Measurements from ENCODE around the gene IER5L.

The IER5L gene

GRCh38 chr9:129210125-129210524, 32.1 kb upstream of the IER5L start:
- Mint-ChIP-seq H3K4me1 (peaks cover 33% of the 10 kb centered on the region), H3K36me3 (no peaks in the 10 kb centered on the region), H3K9me3 (peaks cover 2% of the 10 kb centered on the region), H3K27ac (no peak overlapping the region), H3K27me3 (peaks cover 18% of the 10 kb centered on the region), H3K4me3 (no peak overlapping the region)
- no peak for DNase-seq
- CTCF ChIA-PET = no interaction called here

- no peak overlapping the region for H3K27ac Mint-ChIP-seq
- H3K4me3 Mint-ChIP-seq = no peak overlapping the region
- CTCF ChIA-PET = no interaction called here
- no peak for DNase-seq
- no peaks in the 10 kb centered on the region for H3K36me3 Mint-ChIP-seq
- H3K9me3 Mint-ChIP-seq = peaks cover 2% of the 10 kb centered on the region
- H3K27me3 Mint-ChIP-seq = peaks cover 15% of the 10 kb centered on the region
- peaks cover 33% of the 10 kb centered on the region for H3K4me1 Mint-ChIP-seq
Measured at GRCh38 chr9:129209580-129209979, 31.5 kb upstream of the IER5L start.

- Mint-ChIP-seq H3K27ac (no peak overlapping the region), H3K4me3 (no peak overlapping the region), H3K4me1 (peaks cover 33% of the 10 kb centered on the region), H3K9me3 (peaks cover 2% of the 10 kb centered on the region), H3K27me3 (peaks cover 18% of the 10 kb centered on the region), H3K36me3 (no peaks in the 10 kb centered on the region)
- CTCF ChIA-PET = no interaction called here
- no peak for DNase-seq
Measured at GRCh38 chr9:129209109-129209508, 31.0 kb upstream of the IER5L start.

- Mint-ChIP-seq H3K27ac (no peak overlapping the region), H3K36me3 (no peaks in the 10 kb centered on the region), H3K27me3 (peaks cover 22% of the 10 kb centered on the region), H3K4me3 (no peak overlapping the region), H3K9me3 (peaks cover 2% of the 10 kb centered on the region), H3K4me1 (peaks cover 33% of the 10 kb centered on the region)
- DNase-seq = peak; percentile 60
- CTCF ChIA-PET = no interaction called here
Measured at GRCh38 chr9:129208207-129209032, 30.4 kb upstream of the IER5L start.

GRCh38 chr9:129206905-129207304, 28.8 kb upstream of the IER5L start:
- DNase-seq = peak; percentile 29
- H3K27ac Mint-ChIP-seq = peak overlapping the region; percentile 1

GRCh38 chr9:129206401-129206800, 28.3 kb upstream of the IER5L start:
- no peaks in the 10 kb centered on the region for H3K36me3 Mint-ChIP-seq
- no peak overlapping the region for H3K4me3 Mint-ChIP-seq
- DNase-seq = no peak
- no peak overlapping the region for H3K27ac Mint-ChIP-seq
- H3K4me1 Mint-ChIP-seq = peaks cover 38% of the 10 kb centered on the region
- CTCF ChIA-PET = no interaction called here
- peaks cover 14% of the 10 kb centered on the region for H3K27me3 Mint-ChIP-seq
- peaks cover 2% of the 10 kb centered on the region for H3K9me3 Mint-ChIP-seq

More at GRCh38 chr9:129206905-129207304, 28.8 kb upstream of the IER5L start:
- Mint-ChIP-seq H3K36me3 (no peaks in the 10 kb centered on the region), H3K27me3 (peaks cover 17% of the 10 kb centered on the region), H3K4me3 (no peak overlapping the region), H3K4me1 (peaks cover 38% of the 10 kb centered on the region), H3K9me3 (peaks cover 2% of the 10 kb centered on the region)
- CTCF ChIA-PET = no interaction called here

GRCh38 chr9:129204840-129205239, 26.8 kb upstream of the IER5L start:
- CTCF ChIA-PET = interaction anchor here (0.9 kb wide), 1 partner anchor 12 kb away, joined by 3 read pairs; no protein-coding TSS in a partner anchor
- H3K36me3 Mint-ChIP-seq = no peaks in the 10 kb centered on the region
- H3K27me3 Mint-ChIP-seq = peaks cover 12% of the 10 kb centered on the region
- H3K4me1 Mint-ChIP-seq = peaks cover 38% of the 10 kb centered on the region
- no peak overlapping the region for H3K27ac Mint-ChIP-seq
- no peak for DNase-seq
- peaks cover 2% of the 10 kb centered on the region for H3K9me3 Mint-ChIP-seq
- H3K4me3 Mint-ChIP-seq = no peak overlapping the region

- Mint-ChIP-seq H3K4me3 (no peak overlapping the region), H3K4me1 (peaks cover 28% of the 10 kb centered on the region), H3K27ac (no peak overlapping the region), H3K27me3 (peaks cover 17% of the 10 kb centered on the region), H3K36me3 (no peaks in the 10 kb centered on the region), H3K9me3 (peaks cover 2% of the 10 kb centered on the region)
- CTCF ChIA-PET = interaction anchor here (0.6 kb wide), 1 partner anchor 405 kb away, joined by 3 read pairs; no protein-coding TSS in a partner anchor
- no peak for DNase-seq
Measured at GRCh38 chr9:129203556-129203909, 25.5 kb upstream of the IER5L start.

- peak; percentile 93 for DNase-seq
- peak overlapping the region; percentile 60 for H3K4me3 Mint-ChIP-seq
- peaks cover 2% of the 10 kb centered on the region for H3K9me3 Mint-ChIP-seq
- peaks cover 22% of the 10 kb centered on the region for H3K4me1 Mint-ChIP-seq
- H3K27me3 Mint-ChIP-seq = peaks cover 24% of the 10 kb centered on the region
- H3K36me3 Mint-ChIP-seq = no peaks in the 10 kb centered on the region
- peak overlapping the region; percentile 81 for H3K27ac Mint-ChIP-seq
- CTCF ChIA-PET = no interaction called here
Measured at GRCh38 chr9:129202613-129203555, 24.8 kb upstream of the IER5L start.

- H3K4me1 Mint-ChIP-seq = peaks cover 13% of the 10 kb centered on the region
- H3K27ac Mint-ChIP-seq = no peak overlapping the region
- CTCF ChIA-PET = interaction anchor here (1.0 kb wide), 1 partner anchor 35 kb away, joined by 3 read pairs; no protein-coding TSS in a partner anchor
- H3K4me3 Mint-ChIP-seq = no peak overlapping the region
- peaks cover 34% of the 10 kb centered on the region for H3K27me3 Mint-ChIP-seq
- DNase-seq = no peak
- H3K9me3 Mint-ChIP-seq = peaks cover 2% of the 10 kb centered on the region
- H3K36me3 Mint-ChIP-seq = no peaks in the 10 kb centered on the region
Measured at GRCh38 chr9:129201866-129202265, 23.8 kb upstream of the IER5L start.

- Mint-ChIP-seq H3K27me3 (peaks cover 38% of the 10 kb centered on the region), H3K36me3 (no peaks in the 10 kb centered on the region), H3K4me3 (no peak overlapping the region), H3K9me3 (no peaks in the 10 kb centered on the region), H3K4me1 (peaks cover 7% of the 10 kb centered on the region), H3K27ac (no peak overlapping the region)
- CTCF ChIA-PET = interaction anchor here (1.0 kb wide), 1 partner anchor 36 kb away, joined by 3 read pairs; no protein-coding TSS in a partner anchor
- DNase-seq = no peak
Measured at GRCh38 chr9:129201289-129201688, 23.2 kb upstream of the IER5L start.

GRCh38 chr9:129200255-129200654, 22.2 kb upstream of the IER5L start:
- DNase-seq = no peak
- no peaks in the 10 kb centered on the region for H3K36me3 Mint-ChIP-seq
- peaks cover 5% of the 10 kb centered on the region for H3K4me1 Mint-ChIP-seq
- H3K27me3 Mint-ChIP-seq = peaks cover 46% of the 10 kb centered on the region
- no peak overlapping the region for H3K27ac Mint-ChIP-seq
- CTCF ChIA-PET = no interaction called here
- H3K4me3 Mint-ChIP-seq = no peak overlapping the region
- no peaks in the 10 kb centered on the region for H3K9me3 Mint-ChIP-seq

GRCh38 chr9:129199044-129199435, 21.0 kb upstream of the IER5L start:
- Mint-ChIP-seq H3K4me3 (no peak overlapping the region), H3K36me3 (no peaks in the 10 kb centered on the region), H3K4me1 (peaks cover 5% of the 10 kb centered on the region), H3K9me3 (no peaks in the 10 kb centered on the region), H3K27ac (no peak overlapping the region), H3K27me3 (peaks cover 52% of the 10 kb centered on the region)
- DNase-seq = no peak
- CTCF ChIA-PET = interaction anchor here (1.1 kb wide), 2 partner anchors 15 to 68 kb away, joined by 3 to 4 read pairs; no protein-coding TSS in a partner anchor

GRCh38 chr9:129198319-129199043, 20.4 kb upstream of the IER5L start:
- H3K36me3 Mint-ChIP-seq = no peaks in the 10 kb centered on the region
- no peak for DNase-seq
- peaks cover 54% of the 10 kb centered on the region for H3K27me3 Mint-ChIP-seq
- H3K9me3 Mint-ChIP-seq = no peaks in the 10 kb centered on the region
- H3K4me1 Mint-ChIP-seq = peaks cover 5% of the 10 kb centered on the region
- CTCF ChIA-PET = interaction anchor here (1.1 to 1.5 kb wide), 3 partner anchors 15 to 426 kb away, joined by 3 to 4 read pairs (median 4); no protein-coding TSS in a partner anchor
- H3K27ac Mint-ChIP-seq = no peak overlapping the region
- H3K4me3 Mint-ChIP-seq = no peak overlapping the region

Data from activated naive CD4-positive, alpha-beta T cell treated with anti-CD3 and anti-CD28 coated beads, Interleukin-2, amount 10 ng/mL, durations not matched to agents 7 days and 5 days (primary cell).